ENCODE measurements around the gene WNT5B. TPM values are rescaled to one million over a fixed set of nuclear protein-coding genes. Genes with fewer than 3 reads are reported as not detected.

Gene WNT5B
- total and polyA plus RNA-seq, 9 of the 15 experiments (the other 6 are each of a cell fraction or from before 2014, with no cell fraction given), result 0.42 to 16.8 (median 5.4) TPM

- TF ChIP-seq ZNF609 (CRISPR knock-in tag; IDR thresholded peaks at IDR 0.05; ENCODE audit: borderline replicate concordance), result no peak
- peak; percentile 24; the same call in 1 of the 2 replicates for TF ChIP-seq ARID1B (IDR thresholded peaks at IDR 0.05)
- no peak for TF ChIP-seq GTF2F1 (IDR thresholded peaks at IDR 0.05; ENCODE audit: low read depth, low read length)
- TF ChIP-seq CBFA2T2 (conservative IDR thresholded peaks at IDR 0.05), result no peak
- no peak for TF ChIP-seq ESRRB (CRISPR knock-in tag; IDR thresholded peaks at IDR 0.05; ENCODE audit: borderline replicate concordance)
- no peak for TF ChIP-seq YY1 (IDR thresholded peaks at IDR 0.05; ENCODE audit: borderline replicate concordance in 1 of 3, control insufficient read depth in 1 of 3, extremely low read depth in 1 of 3, insufficient read depth in 3 of 3, insufficient read length in 1 of 3, insufficient replicate concordance in 2 of 3, low read depth in 1 of 3, low read length in 2 of 3)
- TF ChIP-seq ARID3B (CRISPR knock-in tag; IDR thresholded peaks at IDR 0.05; ENCODE audit: borderline replicate concordance), result no peak
- no peak for TF ChIP-seq CREB1 (IDR thresholded peaks at IDR 0.05)
- no peak for TF ChIP-seq CREB1 (CRISPR knock-in tag; IDR thresholded peaks at IDR 0.05)
- no peak for TF ChIP-seq SUPT5H (IDR thresholded peaks at IDR 0.05)
- no peak for TF ChIP-seq CHD4 (IDR thresholded peaks at IDR 0.05; ENCODE audit: insufficient read depth, insufficient replicate concordance, low read depth, low read length, poor library complexity, severe bottlenecking)
- TF ChIP-seq NCOA1 (IDR thresholded peaks at IDR 0.05; ENCODE audit: low read depth), result peak; percentile 47; the same call in 1 of the 2 replicates
- TF ChIP-seq SIN3A (IDR thresholded peaks at IDR 0.05; ENCODE audit: borderline replicate concordance in 2 of 2, control insufficient read depth in 1 of 2, low read depth in 2 of 2, low read length in 2 of 2), result 0 out of 4 replicates have a peak, but pooled peaks of 1 of the 2 experiments have one; percentile 4
- TF ChIP-seq MTF1 (CRISPR knock-in tag; IDR thresholded peaks at IDR 0.05; ENCODE audit: borderline replicate concordance), result no peak
- no peak for TF ChIP-seq SIN3B (IDR thresholded peaks at IDR 0.05; ENCODE audit: low read depth)
- no peak for TF ChIP-seq ZNF165 (CRISPR knock-in tag; IDR thresholded peaks at IDR 0.05; ENCODE audit: borderline replicate concordance)
- TF ChIP-seq PML (IDR thresholded peaks at IDR 0.05; ENCODE audit: low read length), result no peak
- no peak for TF ChIP-seq ZNF584 (CRISPR knock-in tag; IDR thresholded peaks at IDR 0.05; ENCODE audit: low read depth)
- TF ChIP-seq GATAD2A (IDR thresholded peaks at IDR 0.05), result peak; percentile 47; the same call in 1 of the 2 replicates
- TF ChIP-seq FOXJ2 (tag; IDR thresholded peaks at IDR 0.05), result peak; percentile 4; the same call in 1 of the 2 replicates
- TF ChIP-seq TCF15 (CRISPR knock-in tag; IDR thresholded peaks at IDR 0.05), result no peak
These were observed 33.9 kb upstream of the WNT5B start (continued) for GRCh38 chr12:1595026-1595561.

All from K562 (cell line).